HL-60 (cell line): Measurements from ENCODE around the gene MUC22.
"Not testable (repeated sequence)": the region's sequence is repeated elsewhere in the genome, so short reads cannot be mapped to it uniquely, and the experiment has no call there.

Experiments used
- DNase-seq, 2 experiments: peaks; one replicate each; pipeline ENCODE4 v3.0.0-alpha.2; 2010 to 2020; ENCODE audit warnings: low read depth in 1 of 2, low spot score in 1 of 2
- H3K27ac ChIP-seq: fragments of 250-450 bp; sonication (Bioruptor Pico); replicated peaks from 2 replicates; pipeline ENCODE4 v1.5.1; 2020; ENCODE audit warnings: mild to moderate bottlenecking, moderate library complexity
- H3K27me3 ChIP-seq: fragments of 250-450 bp; sonication (Bioruptor Pico); 2 replicates; pipeline ENCODE4 v1.5.1; 2021; ENCODE audit warnings: mild to moderate bottlenecking, moderate library complexity; ENCODE audit not compliant: insufficient read depth, poor library complexity, severe bottlenecking
- H3K4me3 ChIP-seq: replicated peaks from 2 replicates; pipeline ENCODE4 v1.5.1; 2011; ENCODE audit warnings: mild to moderate bottlenecking, control low read depth, low read length; ENCODE audit not compliant: insufficient read depth
- CTCF ChIP-seq: IDR thresholded peaks from one replicate; pipeline ENCODE4 v1.5.1; 2011; ENCODE audit warnings: low read length, control low read depth, inconsistent platforms; ENCODE audit not compliant: insufficient read depth
- GABPA ChIP-seq: IDR thresholded peaks from 2 replicates; pipeline ENCODE4 v1.6.1; 2012; ENCODE audit warnings: low read depth
- POLR2AphosphoS5 ChIP-seq: IDR thresholded peaks from 2 replicates; pipeline ENCODE4 v1.6.1; 2012; ENCODE audit warnings: low read depth
- REST ChIP-seq: IDR thresholded peaks from 2 replicates; pipeline ENCODE4 v1.6.1; 2012; ENCODE audit warnings: low read depth; ENCODE audit not compliant: insufficient replicate concordance
- SPI1 ChIP-seq: IDR thresholded peaks from 2 replicates; pipeline ENCODE4 v1.6.1; 2012; ENCODE audit warnings: low read depth, mild to moderate bottlenecking, borderline replicate concordance

The MUC22 gene

GRCh38 chr6:30991891-30992290 lies 18.4 kb upstream of the MUC22 start:
- TF ChIP-seq REST = no peak
- no peak for TF ChIP-seq CTCF
- TF ChIP-seq SPI1 = no peak
- TF ChIP-seq GABPA = no peak
- TF ChIP-seq POLR2AphosphoS5 = no peak
- H3K27me3 ChIP-seq = no peaks in the 10 kb centered on the region
- H3K27ac ChIP-seq = no peak overlapping the region
- DNase-seq = no peak
- no peak overlapping the region for H3K4me3 ChIP-seq

- Histone ChIP-seq H3K4me3 (no peak overlapping the region), H3K27ac (no peak overlapping the region), H3K27me3 (no peaks in the 10 kb centered on the region)
- TF ChIP-seq CTCF (no peak), REST (no peak), POLR2AphosphoS5 (no peak), SPI1 (no peak)
- DNase-seq = peak in 1 of 2 experiments; percentile 65
Measured at GRCh38 chr6:30997301-30997700, 13.0 kb upstream of the MUC22 start.

GRCh38 chr6:30998785-30999184 lies 11.5 kb upstream of the MUC22 start:
- no peak overlapping the region for H3K27ac ChIP-seq
- DNase-seq = no peak
- H3K4me3 ChIP-seq = no peak overlapping the region
- no peaks in the 10 kb centered on the region for H3K27me3 ChIP-seq
- TF ChIP-seq POLR2AphosphoS5 (no peak), REST (no peak), GABPA (no peak), SPI1 (no peak), CTCF (no peak)

DNA sequence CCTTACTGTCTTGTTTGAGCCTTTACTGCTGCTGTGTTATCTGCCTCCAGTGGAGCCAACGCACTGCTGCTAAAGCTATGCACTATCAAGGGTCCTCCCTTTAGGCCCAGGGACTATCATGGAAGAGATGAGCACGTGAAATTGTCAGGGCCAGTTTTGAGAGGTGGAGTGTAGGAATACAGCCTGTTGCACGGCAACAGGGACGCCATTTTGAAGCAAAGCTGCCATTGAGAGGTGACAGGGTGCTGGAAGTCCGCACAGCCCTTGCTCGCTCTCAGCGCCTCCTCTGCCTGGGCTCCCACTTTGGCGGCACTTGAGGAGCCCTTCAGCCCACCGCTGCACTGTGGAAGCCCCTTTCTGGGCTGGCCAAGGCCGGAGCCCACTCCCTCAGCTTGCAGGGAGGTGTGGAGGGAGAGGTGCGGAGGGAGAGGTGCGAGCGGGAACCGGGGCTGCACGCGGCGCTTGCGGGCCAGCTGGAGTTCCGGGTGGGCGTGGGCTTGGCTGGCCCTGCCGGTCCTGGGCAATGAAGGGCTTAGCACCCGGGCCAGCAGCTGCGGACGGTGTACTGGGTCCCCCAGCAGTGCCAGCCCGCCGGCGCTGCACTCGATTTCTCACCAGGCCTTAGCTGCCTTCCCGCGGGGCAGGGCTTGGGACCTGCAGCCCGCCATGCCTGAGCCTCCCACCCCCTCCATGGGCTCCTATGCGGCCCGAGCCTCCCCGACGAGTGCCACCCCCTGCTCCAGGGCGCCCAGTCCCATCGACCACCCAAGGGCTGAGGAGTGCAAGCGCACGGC lies 10.0 kb upstream of the MUC22 start:
- not testable (repeated sequence) for DNase-seq, H3K4me3 ChIP-seq, H3K27me3 ChIP-seq, H3K27ac ChIP-seq
